Panc1 (cell line): ENCODE data around the gene BDP1. TPM values are rescaled to one million over a fixed set of nuclear protein-coding genes. Genes with fewer than 3 reads are reported as not detected.
"Not testable (repeated sequence)": the region's sequence is repeated elsewhere in the genome, so short reads cannot be mapped to it uniquely, and the experiment has no call there.

Experiments used
- ATAC-seq: fragments of 200-7000 bp; cut with Tn5 transposase; 2 replicates; pipeline ENCODE4 v1.9.1; 2020; ENCODE audit warnings: mild to moderate bottlenecking, moderate library complexity
- BruUV-seq: library from RNA; stranded (reverse); fragments of 400-500 nt; replicated peaks from 2 replicates; lab custom pipeline; 2021; lab: Mats Ljungman, UMichigan
- CTCF ChIA-PET: fragments of 300-600 bp; sonication (Branson Sonifier 250); formaldehyde crosslinking; loops from one replicate; lab custom pipeline; 2022; ENCODE audit warnings: antibody characterized with exemption; lab: Charles Lee
- POLR2A ChIA-PET: fragments of 300-600 bp; sonication (Branson Sonifier 250); formaldehyde crosslinking; loops from one replicate; lab custom pipeline; 2022; ENCODE audit warnings: antibody characterized with exemption; lab: Charles Lee
- DNase-seq: peaks from one replicate; pipeline ENCODE4 v3.0.0-alpha.2; 2010; ENCODE audit warnings: low read depth, low spot score
- H3K27ac ChIP-seq: 2 replicates; pipeline ENCODE4 v1.5.1; 2011; ENCODE audit warnings: mild to moderate bottlenecking, low read length, inconsistent platforms
- H3K27me3 ChIP-seq: fragments of 200-500 bp; sonication (Bioruptor generic); 2 replicates; pipeline ENCODE4 v1.6.0; 2014; ENCODE audit warnings: low read length, inconsistent platforms; ENCODE audit not compliant: control insufficient read depth, insufficient read depth
- H3K36me3 ChIP-seq: fragments of 200-500 bp; sonication (Bioruptor generic); 2 replicates; pipeline ENCODE4 v1.5.1; 2014; ENCODE audit warnings: inconsistent platforms, mild to moderate bottlenecking, low read length, moderate library complexity; ENCODE audit not compliant: control insufficient read depth, insufficient read depth
- H3K4me1 ChIP-seq: 2 replicates; pipeline ENCODE4 v1.5.1; 2011; ENCODE audit warnings: inconsistent platforms, mild to moderate bottlenecking, low read length, moderate library complexity; ENCODE audit not compliant: control insufficient read depth, insufficient read depth
- H3K4me3 ChIP-seq, 2 experiments: 2 replicates each; pipeline ENCODE4 v1.5.1; 2011 to 2012; ENCODE audit warnings: low read depth in 2 of 2, low read length in 2 of 2, mild to moderate bottlenecking in 2 of 2, inconsistent platforms in 1 of 2, moderate library complexity in 1 of 2
- H3K9me3 ChIP-seq: fragments of 200-500 bp; sonication (Bioruptor generic); 2 replicates; pipeline ENCODE4 v1.5.1; 2014; ENCODE audit warnings: low read depth, mild to moderate bottlenecking, inconsistent platforms, low read length, moderate library complexity; ENCODE audit not compliant: control insufficient read depth, insufficient read depth
- CTCF ChIP-seq: fragments of 450-650 bp; IDR thresholded peaks from 2 replicates; pipeline ENCODE4 v1.5.1; 2017; ENCODE audit warnings: mild to moderate bottlenecking
- POLR2AphosphoS5 ChIP-seq: IDR thresholded peaks from 2 replicates; pipeline ENCODE4 v1.6.1; 2012; ENCODE audit warnings: mild to moderate bottlenecking, low read depth, low read length, moderate library complexity
- REST ChIP-seq, 2 experiments: IDR thresholded peaks; 2 replicates each; pipeline ENCODE4 v1.6.1; 2011 to 2012; ENCODE audit warnings: low read depth in 2 of 2, control low read depth in 1 of 2, low read length in 1 of 2, mild to moderate bottlenecking in 1 of 2, moderate library complexity in 1 of 2; ENCODE audit not compliant: insufficient read depth in 1 of 2
- SIN3A ChIP-seq: IDR thresholded peaks from 2 replicates; pipeline ENCODE4 v1.6.1; 2012; ENCODE audit warnings: low read depth, mild to moderate bottlenecking, low read length, moderate library complexity, borderline replicate concordance; ENCODE audit not compliant: insufficient read depth
- TCF7L2 ChIP-seq: IDR thresholded peaks from 2 replicates; pipeline ENCODE4 v1.6.1; 2011; ENCODE audit warnings: mild to moderate bottlenecking, low read depth, low read length, inconsistent platforms
- in situ Hi-C: cut with HindIII; loops from 2 replicates; pipeline ENCODE4 v1.10.0; 2016; ENCODE audit warnings: low sequenced_read_pairs, low pct_unique_long_range_greater_than_20kb
- intact Hi-C: fragments of 100-400 bp; cut with micrococcal nuclease; formaldehyde crosslinking; loops from one replicate; pipeline ENCODE4 v1.10.0; 2022; ENCODE audit not compliant: unreplicated experiment
- total RNA-seq: library from RNA; stranded (reverse); gene quantifications from one replicate; pipeline ENCODE4 v1.2.1, GENCODE V29; 2021; ENCODE audit not compliant: unreplicated experiment

Gene BDP1
- total RNA-seq, 1 experiment from 2014 or later: 30.7 TPM

GRCh38 chr5:71600783-71601182, 145.3 kb downstream of the BDP1 start:
- Histone ChIP-seq H3K27me3 (no peaks in the 10 kb centered on the region), H3K36me3 (peaks cover 11% of the 10 kb centered on the region; the same call in 1 of the 2 replicates), H3K9me3 (no peaks in the 10 kb centered on the region), H3K27ac (peak overlapping the region; percentile 69), H3K4me1 (peaks cover 25% of the 10 kb centered on the region), H3K4me3 (no peak overlapping the region)
- intact Hi-C loops (no loop called here), in situ Hi-C loops (no loop called here)
- DNase-seq (no peak), ATAC-seq (0 out of 2 replicates have a peak, but pooled peaks have one; percentile 12)
- ChIA-PET CTCF (interaction anchor here (0.7 to 1.6 kb wide), 4 partner anchors 13 to 154 kb away, joined by 3 to 5 read pairs (median 4); partner anchors contain the start of gene MCCC2), POLR2A (no interaction called here)
- no TSS peak for BruUV-seq
- TF ChIP-seq REST (IDR thresholded peaks at IDR 0.05; ENCODE audit: insufficient read depth in 1 of 2, low read depth in 2 of 2, low read length in 1 of 2) (no peak), CTCF (no peak), TCF7L2 (no peak), SIN3A (no peak), POLR2AphosphoS5 (no peak)

DNA sequence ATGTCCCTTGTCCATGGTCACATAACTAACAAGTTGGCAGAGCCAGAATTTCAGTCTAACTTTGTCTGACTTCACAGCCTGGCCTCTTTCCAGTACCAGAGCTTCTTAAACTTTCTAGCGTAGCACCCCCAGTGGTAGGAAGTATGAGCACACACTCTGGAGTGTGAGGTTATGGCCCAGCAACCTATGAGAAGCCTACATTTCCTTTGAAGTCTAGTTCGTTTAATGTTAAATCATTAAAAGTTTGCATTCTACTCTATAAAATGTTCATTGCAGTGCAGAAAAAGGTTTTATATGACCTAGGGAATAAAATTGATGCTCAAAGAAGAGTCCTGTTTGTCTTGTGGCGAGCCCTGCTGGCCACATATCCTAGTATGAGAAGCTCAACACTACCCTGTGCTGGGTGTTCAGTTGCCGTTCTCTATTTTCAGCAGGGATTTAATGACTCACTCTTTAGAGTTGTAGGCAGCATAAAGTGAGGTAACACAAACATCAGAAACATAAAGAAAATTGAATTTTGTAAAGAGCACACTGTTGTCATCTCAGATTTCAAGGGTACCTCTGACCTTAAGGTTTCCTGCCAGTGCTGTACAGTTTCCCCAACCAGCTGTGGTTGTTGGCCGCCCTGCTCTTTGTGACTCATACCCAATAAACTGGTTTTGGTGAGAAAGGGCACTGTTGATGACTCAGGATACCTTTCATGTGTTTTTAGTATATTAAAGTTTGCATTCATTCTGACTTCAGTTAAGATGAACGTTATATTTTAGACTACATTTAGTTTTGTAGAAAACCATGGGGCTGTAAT, 146.0 kb downstream of the BDP1 start:
- peak overlapping the region in 1 of 2 experiments; percentile 1; a peak in 1 of 4 replicates for H3K4me3 ChIP-seq
- BruUV-seq: no TSS peak
- H3K27me3 ChIP-seq: no peaks in the 10 kb centered on the region
- POLR2A ChIA-PET: no interaction called here
- peaks cover 8% of the 10 kb centered on the region; the same call in 1 of the 2 replicates for H3K36me3 ChIP-seq
- DNase-seq: peak; percentile 91
- in situ Hi-C loops: no loop called here
- peak overlapping the region; percentile 69 for H3K27ac ChIP-seq
- TF ChIP-seq CTCF (peak; percentile 86), SIN3A (no peak), POLR2AphosphoS5 (0 out of 2 replicates have a peak, but pooled peaks have one; percentile 20), TCF7L2 (peak; percentile 95)
- intact Hi-C loops: no loop called here
- H3K4me1 ChIP-seq: peaks cover 25% of the 10 kb centered on the region
- no peaks in the 10 kb centered on the region for H3K9me3 ChIP-seq
- peak; percentile 95 for ATAC-seq
- CTCF ChIA-PET: interaction anchor here (0.7 to 1.6 kb wide), 4 partner anchors 14 to 153 kb away, joined by 3 to 5 read pairs (median 4); partner anchors contain the start of gene MCCC2

DNA sequence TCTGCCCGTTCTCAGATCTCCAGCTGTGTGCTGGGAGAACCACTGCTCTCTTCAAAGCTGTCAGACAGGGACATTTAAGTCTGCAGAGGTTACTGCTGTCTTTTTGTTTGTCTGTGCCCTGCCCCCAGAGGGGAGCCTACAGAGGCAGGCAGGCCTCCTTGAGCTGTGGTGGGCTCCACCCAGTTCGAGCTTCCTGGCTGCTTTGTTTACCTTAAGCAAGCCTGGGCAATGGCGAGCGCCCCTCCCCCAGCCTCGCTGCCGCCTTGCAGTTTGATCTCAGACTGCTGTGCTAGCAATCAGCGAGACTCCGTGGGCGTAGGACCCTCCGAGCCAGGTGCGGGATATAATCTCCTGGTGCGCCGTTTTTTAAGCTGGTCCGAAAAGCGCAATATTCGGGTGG, 154.5 kb downstream of the BDP1 start:
- intact Hi-C loops: not testable (repeated sequence)

More for the DNA sequence above, 154.5 kb downstream of the BDP1 start:
- POLR2A ChIA-PET, H3K27me3 ChIP-seq, CTCF ChIA-PET, H3K27ac ChIP-seq, H3K36me3 ChIP-seq, H3K4me3 ChIP-seq, DNase-seq, H3K4me1 ChIP-seq, in situ Hi-C loops, ATAC-seq, H3K9me3 ChIP-seq, BruUV-seq: not testable (repeated sequence)
